Mammary epithelial cell (primary cell): ENCODE measurements around the gene XKR3.

Experiments used
- EZH2 ChIP-seq: IDR thresholded peaks from 2 replicates; pipeline ENCODE4 v1.6.1; 2012; ENCODE audit warnings: low read length, inconsistent platforms, borderline replicate concordance
- TF ChIP-seq, protein P1 (sequence below), 2 donors: IDR thresholded peaks in 1 of 2; conservative IDR thresholded peaks in 1 of 2; 2 replicates each; pipeline ENCODE4 v1.5.1; 2011 to 2012; ENCODE audit warnings: inconsistent platforms in 2 of 2, low read length in 2 of 2, mild to moderate bottlenecking in 2 of 2, control low read depth in 1 of 2, low read depth in 1 of 2; ENCODE audit not compliant: insufficient read depth in 1 of 2; ENCODE audit errors: extremely low read depth in 1 of 2

DNA sequence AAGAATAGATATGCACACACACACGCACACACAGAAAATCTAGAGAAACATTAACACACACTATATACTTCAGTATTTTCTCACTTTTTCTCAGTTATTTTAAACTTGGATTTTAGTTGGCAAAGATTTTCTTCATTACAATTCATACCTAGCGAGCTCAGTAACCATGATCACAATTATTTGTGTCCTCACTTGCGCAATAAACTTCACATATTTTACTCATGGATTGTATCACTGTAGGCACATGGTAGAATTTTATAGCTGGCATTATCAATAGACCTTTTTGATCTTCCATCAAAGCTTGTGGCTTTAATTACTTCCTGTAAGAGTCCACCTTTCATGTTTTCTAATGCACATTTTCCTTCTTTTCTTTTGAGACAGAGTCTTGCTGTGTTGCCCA is 4.8 kb upstream of the XKR3 start:
- TF ChIP-seq, protein P1, sequence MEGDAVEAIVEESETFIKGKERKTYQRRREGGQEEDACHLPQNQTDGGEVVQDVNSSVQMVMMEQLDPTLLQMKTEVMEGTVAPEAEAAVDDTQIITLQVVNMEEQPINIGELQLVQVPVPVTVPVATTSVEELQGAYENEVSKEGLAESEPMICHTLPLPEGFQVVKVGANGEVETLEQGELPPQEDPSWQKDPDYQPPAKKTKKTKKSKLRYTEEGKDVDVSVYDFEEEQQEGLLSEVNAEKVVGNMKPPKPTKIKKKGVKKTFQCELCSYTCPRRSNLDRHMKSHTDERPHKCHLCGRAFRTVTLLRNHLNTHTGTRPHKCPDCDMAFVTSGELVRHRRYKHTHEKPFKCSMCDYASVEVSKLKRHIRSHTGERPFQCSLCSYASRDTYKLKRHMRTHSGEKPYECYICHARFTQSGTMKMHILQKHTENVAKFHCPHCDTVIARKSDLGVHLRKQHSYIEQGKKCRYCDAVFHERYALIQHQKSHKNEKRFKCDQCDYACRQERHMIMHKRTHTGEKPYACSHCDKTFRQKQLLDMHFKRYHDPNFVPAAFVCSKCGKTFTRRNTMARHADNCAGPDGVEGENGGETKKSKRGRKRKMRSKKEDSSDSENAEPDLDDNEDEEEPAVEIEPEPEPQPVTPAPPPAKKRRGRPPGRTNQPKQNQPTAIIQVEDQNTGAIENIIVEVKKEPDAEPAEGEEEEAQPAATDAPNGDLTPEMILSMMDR (conservative IDR thresholded peaks at IDR 0.05 in 1 of 2, IDR thresholded peaks at IDR 0.05 in 1 of 2; ENCODE audit: extremely low read depth in 1 of 2, insufficient read depth in 1 of 2, low read depth in 1 of 2, low read length in 2 of 2): no peak
- no peak for TF ChIP-seq EZH2
